HG02938 (cell line): ENCODE results near the gene RASGRP3.

Source experiments
- ATAC-seq: cut with Tn5 transposase; IDR thresholded peaks from one replicate; pipeline ENCODE4 v1.9.1; 2021; ENCODE audit warnings: mild to moderate bottlenecking, moderate library complexity; ENCODE audit not compliant: unreplicated experiment

The RASGRP3 gene

DNA sequence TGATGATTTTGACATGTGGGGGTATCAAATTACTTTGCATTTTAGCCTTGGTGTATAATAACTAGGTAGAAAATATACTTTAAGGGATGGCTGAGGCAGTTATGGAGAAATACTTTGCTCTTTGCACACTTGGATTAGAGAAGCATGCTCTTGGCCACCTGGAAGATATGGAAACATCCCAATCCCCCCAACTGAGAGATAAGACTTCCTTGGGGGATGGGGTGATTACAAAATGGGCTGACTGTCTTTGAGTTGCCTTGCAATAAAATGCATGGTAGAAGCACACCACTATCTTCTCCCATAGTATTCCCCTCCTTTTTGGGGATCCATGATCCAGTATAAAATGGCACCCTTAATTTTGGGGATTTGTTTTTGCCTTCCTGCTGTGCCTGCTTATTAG is 137.7 kb downstream of the RASGRP3 start:
- ATAC-seq = no peak
